ENCODE data around the gene ACKR3.

- TF ChIP-seq CTCF (IDR thresholded peaks at IDR 0.05) (no peak), RCOR1 (IDR thresholded peaks at IDR 0.05; ENCODE audit: low read depth, low read length) (no peak), POLR2A (IDR thresholded peaks at IDR 0.05; ENCODE audit: low read length) (no peak), RARB (CRISPR knock-in tag; IDR thresholded peaks at IDR 0.05) (no peak), MAZ (IDR thresholded peaks at IDR 0.05; ENCODE audit: borderline replicate concordance, low read depth, low read length) (no peak), JUN (IDR thresholded peaks at IDR 0.05) (no peak), EHMT2 (IDR thresholded peaks at IDR 0.05; ENCODE audit: low read depth) (no peak), NPAS2 (CRISPR knock-in tag; IDR thresholded peaks at IDR 0.05; ENCODE audit: borderline replicate concordance) (no peak), CHD4 (IDR thresholded peaks at IDR 0.05; ENCODE audit: borderline replicate concordance) (no peak)
- TF ChIP-seq, protein P1, sequence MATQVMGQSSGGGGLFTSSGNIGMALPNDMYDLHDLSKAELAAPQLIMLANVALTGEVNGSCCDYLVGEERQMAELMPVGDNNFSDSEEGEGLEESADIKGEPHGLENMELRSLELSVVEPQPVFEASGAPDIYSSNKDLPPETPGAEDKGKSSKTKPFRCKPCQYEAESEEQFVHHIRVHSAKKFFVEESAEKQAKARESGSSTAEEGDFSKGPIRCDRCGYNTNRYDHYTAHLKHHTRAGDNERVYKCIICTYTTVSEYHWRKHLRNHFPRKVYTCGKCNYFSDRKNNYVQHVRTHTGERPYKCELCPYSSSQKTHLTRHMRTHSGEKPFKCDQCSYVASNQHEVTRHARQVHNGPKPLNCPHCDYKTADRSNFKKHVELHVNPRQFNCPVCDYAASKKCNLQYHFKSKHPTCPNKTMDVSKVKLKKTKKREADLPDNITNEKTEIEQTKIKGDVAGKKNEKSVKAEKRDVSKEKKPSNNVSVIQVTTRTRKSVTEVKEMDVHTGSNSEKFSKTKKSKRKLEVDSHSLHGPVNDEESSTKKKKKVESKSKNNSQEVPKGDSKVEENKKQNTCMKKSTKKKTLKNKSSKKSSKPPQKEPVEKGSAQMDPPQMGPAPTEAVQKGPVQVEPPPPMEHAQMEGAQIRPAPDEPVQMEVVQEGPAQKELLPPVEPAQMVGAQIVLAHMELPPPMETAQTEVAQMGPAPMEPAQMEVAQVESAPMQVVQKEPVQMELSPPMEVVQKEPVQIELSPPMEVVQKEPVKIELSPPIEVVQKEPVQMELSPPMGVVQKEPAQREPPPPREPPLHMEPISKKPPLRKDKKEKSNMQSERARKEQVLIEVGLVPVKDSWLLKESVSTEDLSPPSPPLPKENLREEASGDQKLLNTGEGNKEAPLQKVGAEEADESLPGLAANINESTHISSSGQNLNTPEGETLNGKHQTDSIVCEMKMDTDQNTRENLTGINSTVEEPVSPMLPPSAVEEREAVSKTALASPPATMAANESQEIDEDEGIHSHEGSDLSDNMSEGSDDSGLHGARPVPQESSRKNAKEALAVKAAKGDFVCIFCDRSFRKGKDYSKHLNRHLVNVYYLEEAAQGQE (IDR thresholded peaks at IDR 0.05), result no peak
- TF ChIP-seq, protein P2, sequence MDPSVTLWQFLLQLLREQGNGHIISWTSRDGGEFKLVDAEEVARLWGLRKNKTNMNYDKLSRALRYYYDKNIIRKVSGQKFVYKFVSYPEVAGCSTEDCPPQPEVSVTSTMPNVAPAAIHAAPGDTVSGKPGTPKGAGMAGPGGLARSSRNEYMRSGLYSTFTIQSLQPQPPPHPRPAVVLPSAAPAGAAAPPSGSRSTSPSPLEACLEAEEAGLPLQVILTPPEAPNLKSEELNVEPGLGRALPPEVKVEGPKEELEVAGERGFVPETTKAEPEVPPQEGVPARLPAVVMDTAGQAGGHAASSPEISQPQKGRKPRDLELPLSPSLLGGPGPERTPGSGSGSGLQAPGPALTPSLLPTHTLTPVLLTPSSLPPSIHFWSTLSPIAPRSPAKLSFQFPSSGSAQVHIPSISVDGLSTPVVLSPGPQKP (IDR thresholded peaks at IDR 0.05; ENCODE audit: low read depth, low read length), result no peak
Measured at GRCh38 chr2:236631281-236631855, 61.7 kb downstream of the ACKR3 start.
